ENCODE measurements around the gene LRRC31. TPM values are rescaled to one million over a fixed set of nuclear protein-coding genes. Genes with fewer than 3 reads are reported as not detected.
A peak's percentile ranks its signal among the peaks of the same experiment; 100 is the strongest.

LRRC31 gene
- total RNA-seq, 4 donors from 2014 or later = not detected

DNA sequence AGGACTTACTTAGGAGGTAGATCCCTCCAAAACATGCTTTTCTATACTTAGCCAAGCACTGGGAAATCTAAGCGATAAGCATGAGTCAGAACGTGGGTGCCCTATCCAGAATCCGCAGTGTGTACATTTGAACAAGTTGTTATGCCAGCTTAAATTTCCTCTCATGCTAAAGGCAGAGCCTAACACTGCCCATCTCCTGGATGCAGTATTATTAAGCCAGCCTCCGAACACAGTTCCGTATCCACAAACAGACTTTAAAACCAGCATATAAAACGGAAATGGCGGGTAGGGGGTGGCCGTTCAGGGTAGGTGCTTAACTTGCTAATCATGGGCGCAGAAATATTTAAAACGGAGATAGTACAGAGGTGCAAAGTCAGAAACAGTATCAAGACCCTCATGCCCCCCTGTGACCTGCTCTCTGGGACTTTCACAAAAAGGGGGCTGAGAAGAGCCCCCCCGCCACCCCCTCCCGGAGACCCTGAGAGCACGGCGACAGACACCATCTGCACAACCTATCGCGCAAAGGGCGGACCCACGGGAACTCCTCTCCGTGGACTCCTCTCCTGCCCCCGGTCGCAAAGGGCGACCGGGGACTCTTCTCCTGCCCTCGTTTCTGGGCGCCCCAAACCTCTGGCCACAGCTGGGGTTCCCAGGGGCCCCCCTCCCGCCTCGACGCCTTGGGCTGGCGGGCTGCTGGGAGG lies 58.0 kb downstream of the LRRC31 start:
- 3 to 4% methylated on average over 22 to 27 of the region's 29 CpGs for WGBS, 2 donors
- intact Hi-C loops (cut with DNase I; ENCODE audit: low total_unique reads) = no loop called here
- TF ChIP-seq, protein P1, sequence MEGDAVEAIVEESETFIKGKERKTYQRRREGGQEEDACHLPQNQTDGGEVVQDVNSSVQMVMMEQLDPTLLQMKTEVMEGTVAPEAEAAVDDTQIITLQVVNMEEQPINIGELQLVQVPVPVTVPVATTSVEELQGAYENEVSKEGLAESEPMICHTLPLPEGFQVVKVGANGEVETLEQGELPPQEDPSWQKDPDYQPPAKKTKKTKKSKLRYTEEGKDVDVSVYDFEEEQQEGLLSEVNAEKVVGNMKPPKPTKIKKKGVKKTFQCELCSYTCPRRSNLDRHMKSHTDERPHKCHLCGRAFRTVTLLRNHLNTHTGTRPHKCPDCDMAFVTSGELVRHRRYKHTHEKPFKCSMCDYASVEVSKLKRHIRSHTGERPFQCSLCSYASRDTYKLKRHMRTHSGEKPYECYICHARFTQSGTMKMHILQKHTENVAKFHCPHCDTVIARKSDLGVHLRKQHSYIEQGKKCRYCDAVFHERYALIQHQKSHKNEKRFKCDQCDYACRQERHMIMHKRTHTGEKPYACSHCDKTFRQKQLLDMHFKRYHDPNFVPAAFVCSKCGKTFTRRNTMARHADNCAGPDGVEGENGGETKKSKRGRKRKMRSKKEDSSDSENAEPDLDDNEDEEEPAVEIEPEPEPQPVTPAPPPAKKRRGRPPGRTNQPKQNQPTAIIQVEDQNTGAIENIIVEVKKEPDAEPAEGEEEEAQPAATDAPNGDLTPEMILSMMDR (IDR thresholded peaks at IDR 0.05) = no peak
- no peak for TF ChIP-seq POLR2A (IDR thresholded peaks at IDR 0.05)
- DNase-seq (ENCODE audit: low spot score in 2 of 2) = no peak
- H3K4me3 ChIP-seq (ENCODE audit: low read depth, poor library complexity, severe bottlenecking) = peak overlapping the region; percentile 55

GRCh38 chr3:169809230-169809795 lies 60.4 kb downstream of the LRRC31 start:
- H3K4me3 ChIP-seq (ENCODE audit: low read depth, poor library complexity, severe bottlenecking) = no peak overlapping the region
- TF ChIP-seq POLR2A (IDR thresholded peaks at IDR 0.05) = no peak
- TF ChIP-seq, protein P1 (IDR thresholded peaks at IDR 0.05) = no peak
- intact Hi-C loops (cut with DNase I; ENCODE audit: low total_unique reads) = no loop called here
- 44 to 50% methylated on average over 2 of the region's 2 CpGs for WGBS, 2 donors
- no peak for DNase-seq (ENCODE audit: low spot score in 2 of 2)

DNA sequence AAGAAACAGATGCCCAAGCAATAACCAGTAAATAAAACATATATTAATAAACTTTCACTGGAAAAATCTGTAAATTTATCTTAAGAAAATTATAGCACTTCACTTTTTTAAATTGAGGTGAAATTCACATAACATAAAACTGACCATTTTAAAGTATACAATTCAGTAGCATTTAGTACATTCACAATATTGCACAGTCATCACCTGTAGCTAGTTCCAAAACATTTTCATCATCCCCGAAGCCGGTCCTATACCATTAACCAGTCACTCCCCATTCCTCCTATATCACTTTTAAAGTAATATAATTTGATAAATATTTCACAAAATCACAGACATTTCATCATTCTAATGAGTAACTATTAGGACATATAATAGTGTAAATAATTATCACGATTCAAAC lies 65.1 kb downstream of the LRRC31 start:
- intact Hi-C loops (cut with DNase I; ENCODE audit: low total_unique reads) = no loop called here
- TF ChIP-seq, protein P1 (IDR thresholded peaks at IDR 0.05) = no peak
- no peak for TF ChIP-seq POLR2A (IDR thresholded peaks at IDR 0.05)
- WGBS, 2 donors = 93 to 94% methylated on average over 3 of the region's 3 CpGs
- H3K4me3 ChIP-seq (ENCODE audit: low read depth, poor library complexity, severe bottlenecking) = no peak overlapping the region
- no peak for DNase-seq (ENCODE audit: low spot score in 2 of 2)

DNA sequence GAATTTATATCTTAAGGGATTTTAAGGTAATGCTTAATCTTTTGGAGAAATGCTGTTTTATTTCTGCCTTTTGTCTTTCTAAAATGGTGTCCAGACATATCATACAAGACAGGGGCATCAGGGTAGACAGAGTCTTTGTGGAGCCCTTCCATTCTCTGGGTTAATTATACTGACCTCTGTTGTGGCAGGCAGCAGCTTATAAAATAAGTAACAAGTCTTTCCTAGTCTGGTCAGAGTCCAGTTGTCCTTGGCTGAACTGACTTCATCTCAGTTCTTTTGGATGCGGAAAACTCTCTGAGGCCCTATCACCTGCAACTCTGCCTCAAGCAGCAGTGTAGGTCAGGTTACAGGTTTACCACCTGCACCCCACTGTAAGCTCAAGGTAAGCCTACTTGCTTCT lies 77.4 kb downstream of the LRRC31 start:
- TF ChIP-seq POLR2A (IDR thresholded peaks at IDR 0.05) = no peak
- TF ChIP-seq, protein P1 (IDR thresholded peaks at IDR 0.05) = no peak
- intact Hi-C loops (cut with DNase I; ENCODE audit: low total_unique reads) = no loop called here
- 93 to 100% methylated on average over 1 of the region's 1 CpG for WGBS, 2 donors
- no peak overlapping the region for H3K4me3 ChIP-seq (ENCODE audit: low read depth, poor library complexity, severe bottlenecking)
- DNase-seq (ENCODE audit: low spot score in 2 of 2) = no peak

- intact Hi-C loops (cut with DNase I; ENCODE audit: low total_unique reads) = no loop called here
- no peak overlapping the region for H3K4me3 ChIP-seq (ENCODE audit: low read depth, poor library complexity, severe bottlenecking)
- TF ChIP-seq, protein P1 (IDR thresholded peaks at IDR 0.05) = no peak
- no peak for TF ChIP-seq POLR2A (IDR thresholded peaks at IDR 0.05)
- DNase-seq (ENCODE audit: low spot score in 2 of 2) = no peak
- WGBS, 2 donors = 91 to 94% methylated on average over 4 of the region's 4 CpGs
These were observed 78.9 kb downstream of the LRRC31 start for GRCh38 chr3:169790687-169791429.
